GM12878 (cell line): Measurements from ENCODE around the gene IKZF1. TPM values are rescaled to one million over a fixed set of nuclear protein-coding genes. Genes with fewer than 3 reads are reported as not detected.
A peak's percentile ranks its signal among the peaks of the same experiment; 100 is the strongest.

Experiments
- BCL11A ChIP-seq: IDR thresholded peaks from 2 replicates; pipeline ENCODE4 v1.6.1; 2011; ENCODE audit warnings: low read depth, low read length
- CEBPB ChIP-seq, 2 experiments: fragments of 150-350 bp in 1 of 2; IDR thresholded peaks; 2 replicates each; pipeline ENCODE4 v1.6.1; 2012 to 2014; ENCODE audit warnings: low read depth in 2 of 2, low read length in 2 of 2, borderline replicate concordance in 1 of 2, inconsistent platforms in 1 of 2
- ESRRA ChIP-seq: IDR thresholded peaks from 2 replicates; pipeline ENCODE4 v1.6.1; 2012; ENCODE audit warnings: mild to moderate bottlenecking, low read length, improper control_type of control experiment
- IKZF1 ChIP-seq: fragments of 450-650 bp; conservative IDR thresholded peaks from 2 replicates; pipeline ENCODE4 v1.6.1; 2017; ENCODE audit warnings: antibody characterized with exemption, mild to moderate bottlenecking
- KDM1A ChIP-seq: fragments of 200-600 bp; sonication (generic); IDR thresholded peaks from 2 replicates; pipeline ENCODE4 v1.6.1; 2016; ENCODE audit warnings: borderline replicate concordance
- MEF2A ChIP-seq: IDR thresholded peaks from 2 replicates; pipeline ENCODE4 v1.6.1; 2011; ENCODE audit warnings: low read depth, mild to moderate bottlenecking, low read length, moderate library complexity; ENCODE audit not compliant: insufficient read depth
- MTA2 ChIP-seq: fragments of 450-650 bp; IDR thresholded peaks from 2 replicates; pipeline ENCODE4 v1.6.1; 2016; ENCODE audit warnings: low read depth, mild to moderate bottlenecking, moderate library complexity
- PAX5 ChIP-seq: IDR thresholded peaks from 2 replicates; pipeline ENCODE4 v1.6.1; 2011; ENCODE audit warnings: low read depth, low read length, borderline replicate concordance
- RAD21 ChIP-seq: IDR thresholded peaks from 2 replicates; pipeline ENCODE4 v1.6.1; 2011; ENCODE audit warnings: mild to moderate bottlenecking, low read depth, low read length, moderate library complexity; ENCODE audit not compliant: insufficient read depth
- SP1 ChIP-seq: IDR thresholded peaks from one replicate; pipeline ENCODE4 v1.6.1; 2011; ENCODE audit warnings: low read depth, low read length
- SREBF1 ChIP-seq: IDR thresholded peaks from 2 replicates; pipeline ENCODE4 v1.6.1; 2012; ENCODE audit warnings: mild to moderate bottlenecking, low read length
- TCF3 ChIP-seq: IDR thresholded peaks from 2 replicates; pipeline ENCODE4 v1.6.1; 2012; ENCODE audit warnings: low read depth, mild to moderate bottlenecking, low read length, borderline replicate concordance; ENCODE audit not compliant: insufficient read depth
- ZBED1 ChIP-seq: IDR thresholded peaks from 2 replicates; pipeline ENCODE4 v1.6.1; 2016; ENCODE audit warnings: borderline replicate concordance
- polyA plus RNA-seq, 11 experiments: library from polyadenylated mRNA; depleted of rRNA in 4 of 11; unstranded in 6 of 11; stranded (reverse) in 5 of 11; fragments of >200 nt; fragmentation: Nextera tagmentation in 4 of 11; fragmentation: Illumina TruSeq in 1 of 11; extraction: Ambion mirVana in 4 of 11; extraction: Trizol in 1 of 11; gene quantifications; 1 replicate in 1 of 11; 2 replicates in 10 of 11; pipeline versions ENCODE4 v1.2.1 to v1.2.3, GENCODE V29; 2011 to 2016; ENCODE audit warnings: inconsistent platforms in 2 of 11, missing spikeins in 2 of 11, low read depth in 1 of 11
- total RNA-seq, 4 experiments: library from RNA; depleted of rRNA in 3 of 4; stranded (reverse); fragments of >200 nt in 3 of 4; fragmentation: Illumina TruSeq in 1 of 4; extraction: Trizol in 1 of 4; gene quantifications; 2 replicates each; pipeline versions ENCODE4 v1.2.1 to v1.2.3, GENCODE V29; 2013 to 2021
- TF ChIP-seq, protein P1 (sequence below): fragments of 450-650 bp; conservative IDR thresholded peaks from 2 replicates; pipeline ENCODE4 v1.6.1; 2017; ENCODE audit warnings: mild to moderate bottlenecking, moderate library complexity
- TF ChIP-seq, protein P2 (sequence below): fragments of 450-650 bp; IDR thresholded peaks from 2 replicates; pipeline ENCODE4 v1.6.1; 2018; ENCODE audit warnings: mild to moderate bottlenecking, low read depth, moderate library complexity; ENCODE audit not compliant: partially characterized antibody
- TF ChIP-seq, protein P3 (sequence below): IDR thresholded peaks from 2 replicates; pipeline ENCODE4 v1.6.1; 2012; ENCODE audit warnings: low read depth, low read length, improper control_type of control experiment

The IKZF1 gene
- total and polyA plus RNA-seq, 10 of the 15 experiments (the other 5 are each of a cell fraction or from before 2014, with no cell fraction given), result 27.2 to 125 (median 71.6) TPM

DNA sequence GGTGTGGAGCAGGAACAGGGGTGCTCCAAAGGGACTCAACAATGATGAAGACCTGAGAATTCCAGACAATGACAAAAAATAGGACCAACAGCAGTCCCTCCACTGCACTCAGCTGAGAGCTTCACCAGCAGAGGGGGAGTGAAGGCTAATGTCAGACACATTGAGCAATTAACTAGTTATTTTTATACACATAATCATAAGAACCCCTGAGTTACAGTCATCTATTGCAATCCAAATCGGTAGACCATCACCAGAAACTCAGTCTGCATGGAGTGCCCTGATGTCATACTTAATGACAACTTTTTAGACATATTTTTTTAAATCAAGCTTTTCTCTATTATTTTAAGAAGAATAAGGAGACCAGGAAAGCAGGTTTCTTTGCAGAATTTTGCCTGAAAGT is 30.6 kb upstream of the IKZF1 start (continued):
- TF ChIP-seq SREBF1, result no peak
- TF ChIP-seq, protein P1, sequence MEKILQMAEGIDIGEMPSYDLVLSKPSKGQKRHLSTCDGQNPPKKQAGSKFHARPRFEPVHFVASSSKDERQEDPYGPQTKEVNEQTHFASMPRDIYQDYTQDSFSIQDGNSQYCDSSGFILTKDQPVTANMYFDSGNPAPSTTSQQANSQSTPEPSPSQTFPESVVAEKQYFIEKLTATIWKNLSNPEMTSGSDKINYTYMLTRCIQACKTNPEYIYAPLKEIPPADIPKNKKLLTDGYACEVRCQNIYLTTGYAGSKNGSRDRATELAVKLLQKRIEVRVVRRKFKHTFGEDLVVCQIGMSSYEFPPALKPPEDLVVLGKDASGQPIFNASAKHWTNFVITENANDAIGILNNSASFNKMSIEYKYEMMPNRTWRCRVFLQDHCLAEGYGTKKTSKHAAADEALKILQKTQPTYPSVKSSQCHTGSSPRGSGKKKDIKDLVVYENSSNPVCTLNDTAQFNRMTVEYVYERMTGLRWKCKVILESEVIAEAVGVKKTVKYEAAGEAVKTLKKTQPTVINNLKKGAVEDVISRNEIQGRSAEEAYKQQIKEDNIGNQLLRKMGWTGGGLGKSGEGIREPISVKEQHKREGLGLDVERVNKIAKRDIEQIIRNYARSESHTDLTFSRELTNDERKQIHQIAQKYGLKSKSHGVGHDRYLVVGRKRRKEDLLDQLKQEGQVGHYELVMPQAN, result no peak
- no peak for TF ChIP-seq TCF3
- no peak for TF ChIP-seq KDM1A
- no peak for TF ChIP-seq SP1
- peak; percentile 44 for TF ChIP-seq RAD21
- no peak for TF ChIP-seq IKZF1
- TF ChIP-seq BCL11A, result peak; percentile 53; the same call in 1 of the 2 replicates
- no peak for TF ChIP-seq ESRRA
- peak; percentile 83 for TF ChIP-seq MEF2A
- TF ChIP-seq, protein P2, sequence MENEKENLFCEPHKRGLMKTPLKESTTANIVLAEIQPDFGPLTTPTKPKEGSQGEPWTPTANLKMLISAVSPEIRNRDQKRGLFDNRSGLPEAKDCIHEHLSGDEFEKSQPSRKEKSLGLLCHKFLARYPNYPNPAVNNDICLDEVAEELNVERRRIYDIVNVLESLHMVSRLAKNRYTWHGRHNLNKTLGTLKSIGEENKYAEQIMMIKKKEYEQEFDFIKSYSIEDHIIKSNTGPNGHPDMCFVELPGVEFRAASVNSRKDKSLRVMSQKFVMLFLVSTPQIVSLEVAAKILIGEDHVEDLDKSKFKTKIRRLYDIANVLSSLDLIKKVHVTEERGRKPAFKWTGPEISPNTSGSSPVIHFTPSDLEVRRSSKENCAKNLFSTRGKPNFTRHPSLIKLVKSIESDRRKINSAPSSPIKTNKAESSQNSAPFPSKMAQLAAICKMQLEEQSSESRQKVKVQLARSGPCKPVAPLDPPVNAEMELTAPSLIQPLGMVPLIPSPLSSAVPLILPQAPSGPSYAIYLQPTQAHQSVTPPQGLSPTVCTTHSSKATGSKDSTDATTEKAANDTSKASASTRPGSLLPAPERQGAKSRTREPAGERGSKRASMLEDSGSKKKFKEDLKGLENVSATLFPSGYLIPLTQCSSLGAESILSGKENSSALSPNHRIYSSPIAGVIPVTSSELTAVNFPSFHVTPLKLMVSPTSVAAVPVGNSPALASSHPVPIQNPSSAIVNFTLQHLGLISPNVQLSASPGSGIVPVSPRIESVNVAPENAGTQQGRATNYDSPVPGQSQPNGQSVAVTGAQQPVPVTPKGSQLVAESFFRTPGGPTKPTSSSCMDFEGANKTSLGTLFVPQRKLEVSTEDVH, result no peak
- no peak for TF ChIP-seq ZBED1
- no peak for TF ChIP-seq CEBPB (IDR thresholded peaks at IDR 0.05; ENCODE audit: borderline replicate concordance in 1 of 2, low read depth in 2 of 2, low read length in 2 of 2)
- TF ChIP-seq, protein P3, sequence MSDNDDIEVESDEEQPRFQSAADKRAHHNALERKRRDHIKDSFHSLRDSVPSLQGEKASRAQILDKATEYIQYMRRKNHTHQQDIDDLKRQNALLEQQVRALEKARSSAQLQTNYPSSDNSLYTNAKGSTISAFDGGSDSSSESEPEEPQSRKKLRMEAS, result no peak
- TF ChIP-seq PAX5, result no peak
- peak; percentile 28; the same call in 1 of the 2 replicates for TF ChIP-seq MTA2
